ENCODE measurements around the gene DUS2. TPM values are rescaled to one million over a fixed set of nuclear protein-coding genes. Genes with fewer than 3 reads are reported as not detected.

The DUS2 gene
- total and polyA plus RNA-seq, 2 of the 8 experiments (the other 6 are each of a cell fraction or from before 2014, with no cell fraction given), result 17.2 to 27.0 TPM

- TF ChIP-seq GTF2F1 (IDR thresholded peaks at IDR 0.05; ENCODE audit: borderline replicate concordance, low read depth, low read length), result no peak
- TF ChIP-seq CTCF (IDR thresholded peaks at IDR 0.05; ENCODE audit: control extremely low read depth in 1 of 3, insufficient read depth in 1 of 3, low read depth in 1 of 3, low read length in 3 of 3), result no peak
- no peak for TF ChIP-seq ZNF274 (IDR thresholded peaks at IDR 0.05; ENCODE audit: borderline replicate concordance, extremely low read depth, low read length)
- no peak for TF ChIP-seq PHF8 (conservative IDR thresholded peaks at IDR 0.05; ENCODE audit: low read depth, low read length)
- no peak for TF ChIP-seq TCF12 (IDR thresholded peaks at IDR 0.05; ENCODE audit: low read depth, low read length)
- TF ChIP-seq, protein P1, sequence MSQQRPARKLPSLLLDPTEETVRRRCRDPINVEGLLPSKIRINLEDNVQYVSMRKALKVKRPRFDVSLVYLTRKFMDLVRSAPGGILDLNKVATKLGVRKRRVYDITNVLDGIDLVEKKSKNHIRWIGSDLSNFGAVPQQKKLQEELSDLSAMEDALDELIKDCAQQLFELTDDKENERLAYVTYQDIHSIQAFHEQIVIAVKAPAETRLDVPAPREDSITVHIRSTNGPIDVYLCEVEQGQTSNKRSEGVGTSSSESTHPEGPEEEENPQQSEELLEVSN (IDR thresholded peaks at IDR 0.05), result no peak
- no peak for TF ChIP-seq SIX5 (IDR thresholded peaks at IDR 0.05; ENCODE audit: low read depth, low read length)
- no peak for TF ChIP-seq SP2 (IDR thresholded peaks at IDR 0.05; ENCODE audit: low read length)
- TF ChIP-seq JUN (IDR thresholded peaks at IDR 0.05; ENCODE audit: low read depth, low read length), result no peak
- Histone ChIP-seq H2BK20ac (ENCODE audit: low read length) (no peak overlapping the region), H3K4me1 (replicated peaks in 1 of 4; ENCODE audit: control insufficient read depth in 3 of 4, insufficient read depth in 4 of 4, low read length in 3 of 4) (no peaks in the 10 kb centered on the region), H4K91ac (replicated peaks; ENCODE audit: insufficient read length, low read length) (no peak overlapping the region), H4K20me1 (replicated peaks in 1 of 2; ENCODE audit: control insufficient read depth in 1 of 2, insufficient read depth in 2 of 2, low read length in 2 of 2) (no peaks in the 10 kb centered on the region), H3K36me3 (ENCODE audit: control insufficient read depth in 2 of 4, insufficient read depth in 4 of 4, low read length in 3 of 4) (no peaks in the 10 kb centered on the region), H2BK5ac (ENCODE audit: low read depth, low read length) (no peak overlapping the region), H3K56ac (replicated peaks; ENCODE audit: insufficient read length, low read depth, low read length) (no peak overlapping the region), H3K9ac (replicated peaks in 1 of 4; ENCODE audit: extremely low read depth in 1 of 4, low read depth in 3 of 4, low read length in 3 of 4) (no peak overlapping the region), H2BK120ac (replicated peaks; ENCODE audit: low read depth, low read length) (no peak overlapping the region), H2AK5ac (ENCODE audit: low read depth, low read length) (no peak overlapping the region), H2BK15ac (ENCODE audit: low read length) (no peak overlapping the region), H3K9me3 (ENCODE audit: insufficient read depth in 2 of 2, low read depth in 1 of 2, low read length in 1 of 2) (no peaks in the 10 kb centered on the region; a peak in 1 of 4 replicates), H3K4ac (replicated peaks; ENCODE audit: insufficient read length, low read depth, low read length) (no peak overlapping the region), H4K8ac (ENCODE audit: extremely low read depth, insufficient read depth, low read length) (no peak overlapping the region), H3K79me1 (ENCODE audit: low read depth, low read length) (no peaks in the 10 kb centered on the region; the same call in 1 of the 2 replicates), H3K27me3 (replicated peaks in 1 of 4; ENCODE audit: control insufficient read depth in 3 of 4, extremely low read depth in 1 of 4, insufficient read depth in 3 of 4, low read length in 3 of 4) (peaks cover 0 to under 1% (median 0%) of the 10 kb centered on the region in 4 experiments; a peak in 3 of 7 replicates), H3K23me2 (ENCODE audit: low read depth, low read length) (no peaks in the 10 kb centered on the region), H4K5ac (ENCODE audit: insufficient read length, low read depth, low read length) (no peak overlapping the region), H2AFZ (ENCODE audit: low read length) (no peak overlapping the region), H3K23ac (ENCODE audit: insufficient read length) (no peak overlapping the region), H3K14ac (ENCODE audit: insufficient read length) (no peak overlapping the region), H3K27ac (ENCODE audit: low read depth, low read length) (no peak overlapping the region), H3K4me3 (ENCODE audit: extremely low read depth in 1 of 4, insufficient read depth in 2 of 4, low read depth in 3 of 4, low read length in 4 of 4) (no peak overlapping the region), H3K4me2 (ENCODE audit: insufficient read depth in 1 of 2, low read depth in 2 of 2, low read length in 2 of 2) (no peak overlapping the region), H3K18ac (ENCODE audit: extremely low read depth, low read length) (no peak overlapping the region), H3K79me2 (ENCODE audit: control insufficient read depth in 1 of 2, insufficient read depth in 2 of 2, low read length in 2 of 2) (no peaks in the 10 kb centered on the region), H2BK12ac (ENCODE audit: low read depth, low read length) (no peak overlapping the region)
- DNase-seq (ENCODE audit: low read depth in 1 of 2, low spot score in 2 of 2), result no peak
- no peak for FAIRE-seq
- CTCF ChIA-PET (ENCODE audit: partially characterized antibody), result interaction anchor here (0.6 to 4.1 kb wide), 9 partner anchors 11 to 491 kb away, joined by 3 to 23 read pairs (median 4); partner anchors contain the start of gene NRN1L
- 85% methylated on average over 5 of the region's 5 CpGs; no CpG with 5 or more reads in 1 of the 2 experiments for WGBS, 2 experiments (ENCODE audit: extremely low coverage in 1 of 2, insufficient coverage in 1 of 2, insufficient read length in 1 of 2, insufficient replicate concordance in 2 of 2, low coverage in 1 of 2, low lambda C conversion rate in 2 of 2, missing lambda C conversion rate in 1 of 2)
- POLR2A ChIA-PET (ENCODE audit: partially characterized antibody), result interaction anchor here (0.6 to 1.1 kb wide), 3 partner anchors 14 to 285 kb away, joined by 3 to 4 read pairs (median 3); partner anchors contain the start of genes DDX28 and DUS2
These were observed 36.1 kb upstream of the DUS2 start for GRCh38 chr16:67986949-67987348.

All from H1 (cell line).